Astrocyte (in vitro differentiated cells and primary cell): ENCODE measurements around the gene VGLL4.
"Not testable (repeated sequence)": the region's sequence is repeated elsewhere in the genome, so short reads cannot be mapped to it uniquely, and the experiment has no call there.

Experiments
- CTCF ChIP-seq: IDR thresholded peaks from 2 replicates; pipeline ENCODE4 v1.5.1; 2011; ENCODE audit warnings: low read depth, mild to moderate bottlenecking, inconsistent platforms, low read length, moderate library complexity; ENCODE audit not compliant: insufficient read depth
- EZH2 ChIP-seq: IDR thresholded peaks from 2 replicates; pipeline ENCODE4 v1.6.1; 2012; ENCODE audit warnings: mild to moderate bottlenecking, low read length, inconsistent platforms; ENCODE audit not compliant: insufficient read depth

- not testable (repeated sequence) for TF ChIP-seq CTCF, EZH2
Observed at GRCh38 chr3:11684980-11685379, 41.3 kb upstream of the VGLL4 start.
